Subcutaneous adipose tissue (tissue), 4 donors: ENCODE measurements around the gene TMEM9B. TPM values are rescaled to one million over a fixed set of nuclear protein-coding genes. Genes with fewer than 3 reads are reported as not detected.

Experiments used
- small RNA-seq: library from RNA; depleted of rRNA; stranded (forward); fragments of <200 nt; gene quantifications from one replicate; pipeline ENCODE3, GENCODE V24; 2016
- total RNA-seq, 4 donors: library from RNA; depleted of rRNA; stranded (reverse); fragments of >200 nt; gene quantifications; one replicate each; pipeline ENCODE4 v1.1.0, GENCODE V29; 2016
- TF ChIP-seq, protein P1 (sequence below): fragments of 450-650 bp; IDR thresholded peaks from one replicate; pipeline ENCODE4 v1.5.1; 2016; ENCODE audit warnings: low read depth, mild to moderate bottlenecking, control low read depth, antibody characterized with exemption, moderate library complexity

TMEM9B gene
- total RNA-seq, 4 donors from 2014 or later: 37.1 to 56.8 (median 47.0) TPM

DNA sequence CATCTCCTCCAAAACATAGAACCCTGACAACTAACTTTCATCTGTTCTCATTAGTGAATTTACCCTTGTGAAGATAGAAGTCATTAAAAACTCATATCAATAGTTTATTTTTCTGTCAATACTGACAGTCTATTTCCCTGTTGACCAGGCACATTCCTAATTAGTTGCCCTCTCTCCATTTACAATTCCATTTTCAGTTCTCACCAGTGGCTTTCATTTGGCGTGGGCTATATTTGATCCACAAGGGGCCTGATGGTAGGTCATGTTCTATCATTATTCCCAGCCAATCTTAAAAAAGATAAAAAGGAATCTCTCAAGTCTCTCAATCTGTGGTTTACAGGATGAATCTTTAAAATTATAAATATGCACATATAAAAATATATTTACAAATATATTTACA lies 57.1 kb downstream of the TMEM9B start:
- TF ChIP-seq, protein P1, sequence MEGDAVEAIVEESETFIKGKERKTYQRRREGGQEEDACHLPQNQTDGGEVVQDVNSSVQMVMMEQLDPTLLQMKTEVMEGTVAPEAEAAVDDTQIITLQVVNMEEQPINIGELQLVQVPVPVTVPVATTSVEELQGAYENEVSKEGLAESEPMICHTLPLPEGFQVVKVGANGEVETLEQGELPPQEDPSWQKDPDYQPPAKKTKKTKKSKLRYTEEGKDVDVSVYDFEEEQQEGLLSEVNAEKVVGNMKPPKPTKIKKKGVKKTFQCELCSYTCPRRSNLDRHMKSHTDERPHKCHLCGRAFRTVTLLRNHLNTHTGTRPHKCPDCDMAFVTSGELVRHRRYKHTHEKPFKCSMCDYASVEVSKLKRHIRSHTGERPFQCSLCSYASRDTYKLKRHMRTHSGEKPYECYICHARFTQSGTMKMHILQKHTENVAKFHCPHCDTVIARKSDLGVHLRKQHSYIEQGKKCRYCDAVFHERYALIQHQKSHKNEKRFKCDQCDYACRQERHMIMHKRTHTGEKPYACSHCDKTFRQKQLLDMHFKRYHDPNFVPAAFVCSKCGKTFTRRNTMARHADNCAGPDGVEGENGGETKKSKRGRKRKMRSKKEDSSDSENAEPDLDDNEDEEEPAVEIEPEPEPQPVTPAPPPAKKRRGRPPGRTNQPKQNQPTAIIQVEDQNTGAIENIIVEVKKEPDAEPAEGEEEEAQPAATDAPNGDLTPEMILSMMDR: no peak

DNA sequence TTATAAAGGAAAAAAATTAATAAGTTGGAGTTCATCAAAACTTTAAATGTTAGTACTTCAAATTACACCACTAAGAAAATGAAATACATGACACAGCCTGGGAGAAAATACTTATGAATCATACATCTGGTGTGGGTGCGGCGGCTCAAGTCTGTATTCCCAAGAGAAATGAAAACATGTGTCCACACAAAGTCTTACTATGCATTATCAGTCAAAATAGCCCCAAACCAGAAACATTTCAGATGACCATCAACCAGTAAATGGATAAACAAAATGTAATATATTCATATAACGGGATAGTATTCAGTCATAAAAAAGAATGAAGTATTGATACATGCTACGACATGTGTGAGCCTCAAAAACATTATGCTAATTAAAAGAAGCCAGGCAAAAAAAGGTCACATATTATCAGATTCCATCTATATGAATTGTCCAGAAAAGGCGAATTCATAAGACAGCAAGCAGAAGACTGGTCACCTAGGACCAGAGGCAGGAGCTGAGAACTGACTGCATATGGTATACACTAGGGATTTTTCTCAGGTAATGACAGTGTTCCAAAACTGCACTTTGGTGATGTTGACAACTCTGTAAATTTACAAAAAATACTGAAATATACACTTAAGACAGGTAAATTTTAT lies 58.6 kb downstream of the TMEM9B start:
- TF ChIP-seq, protein P1: no peak

DNA sequence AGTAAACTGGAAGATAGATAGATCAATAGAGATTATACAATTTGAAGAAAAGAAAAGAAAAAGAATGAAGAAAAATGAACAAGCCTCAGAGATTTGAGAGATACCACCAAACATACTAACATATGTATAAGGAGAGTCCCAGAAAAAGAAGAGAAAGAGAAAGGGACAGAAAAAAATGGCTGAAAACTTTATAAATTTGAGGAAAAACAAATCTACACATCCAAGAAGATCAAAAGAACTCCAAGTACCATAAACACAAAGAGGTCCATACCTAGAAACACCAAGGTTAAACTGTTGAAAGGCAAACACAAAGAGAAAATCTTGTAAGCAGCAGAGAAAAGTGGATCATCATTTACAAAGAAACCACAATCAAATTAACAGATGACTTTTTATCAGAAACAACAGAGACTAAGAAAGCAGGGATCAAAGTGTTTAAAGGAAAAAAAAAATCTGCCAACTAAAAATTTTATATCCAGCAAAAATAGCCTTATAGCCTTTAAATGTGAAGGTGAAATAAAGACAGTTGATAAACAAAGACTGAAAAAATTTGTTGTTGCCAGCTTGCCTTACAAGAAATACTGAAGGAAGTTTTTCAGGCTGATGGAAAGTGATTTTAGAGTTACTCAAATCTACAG lies 65.0 kb downstream of the TMEM9B start:
- TF ChIP-seq, protein P1: no peak

Small RNAs within 50 kb of the gene (small RNA-seq; reads per million reads assigned to genes)
- 0.49 reads per million for gene RF00019

Other genes starting within 250 kb of the TMEM9B start
- 10 to 100 TPM in 3 of 4 donors, 1 to 10 TPM in 1; 3.6 to 23.5 (median 16.1) TPM for gene AKIP1, start 53.3 kb downstream of the TMEM9B start, total RNA-seq
- gene C11orf16, start 31.5 kb downstream of the TMEM9B start, total RNA-seq: not detected
- gene ASCL3, start 21.4 kb downstream of the TMEM9B start, total RNA-seq: not detected
- gene NRIP3, start 39.6 kb upstream of the TMEM9B start, total RNA-seq: 10 to 100 TPM in 1 of 4 donors, 1 to 10 TPM in 1, under 1 TPM in 2; 0.38 to 19.7 (median 1.5) TPM
- gene SCUBE2, start 127.2 kb upstream of the TMEM9B start, total RNA-seq: 10 to 100 TPM; 16.6 to 55.2 (median 31.9) TPM